Putamen (tissue), 1 donor: ENCODE measurements around the gene HEXIM2.

Source experiments
- DNase-seq: peaks from one replicate; pipeline ENCODE4 v3.0.0-alpha.2; 2016; ENCODE audit warnings: low spot score

The HEXIM2 gene

DNA sequence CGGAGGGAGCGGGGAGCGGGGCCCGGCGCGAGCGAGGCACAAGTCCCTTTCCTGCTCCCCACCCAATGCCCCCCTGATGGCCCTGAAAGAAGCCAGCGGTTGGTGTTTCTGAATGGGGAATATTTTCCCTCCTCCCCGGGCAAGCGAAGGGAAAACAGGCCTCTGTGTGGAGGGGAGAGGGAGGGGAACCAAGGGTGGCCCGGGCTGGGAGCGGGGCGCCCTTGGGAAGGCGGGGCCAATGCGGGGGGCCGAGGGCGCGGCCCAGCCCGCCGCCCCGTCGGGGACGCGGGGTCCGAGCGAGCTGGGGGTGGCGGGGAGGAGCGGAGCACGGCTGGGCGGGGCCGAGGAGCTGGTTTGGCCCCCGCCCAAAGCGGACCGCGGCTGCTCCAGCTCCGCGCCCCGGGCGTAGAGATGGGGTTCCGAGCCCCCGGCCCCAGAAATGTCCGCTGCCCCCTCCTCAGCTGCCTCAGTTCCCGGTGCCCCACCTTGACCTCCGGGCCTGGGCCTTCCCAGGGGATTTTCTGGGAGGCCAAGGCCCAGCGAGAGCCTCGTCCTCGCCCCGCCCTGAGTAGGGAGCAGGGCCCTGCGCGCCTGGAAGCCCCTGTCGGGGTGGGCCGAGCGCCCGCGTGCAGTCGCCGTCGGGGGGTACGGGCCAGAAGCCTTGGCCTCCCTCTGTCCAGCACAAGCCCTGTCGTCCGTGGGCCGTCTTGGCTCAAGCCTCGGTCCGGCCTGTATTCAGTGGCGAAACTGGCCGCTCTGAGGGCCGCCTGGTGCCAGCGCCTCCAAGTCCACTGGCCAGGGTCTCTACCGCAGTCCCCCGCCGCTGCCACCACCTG lies 17.3 kb upstream of the HEXIM2 start:
- no peak for DNase-seq

DNA sequence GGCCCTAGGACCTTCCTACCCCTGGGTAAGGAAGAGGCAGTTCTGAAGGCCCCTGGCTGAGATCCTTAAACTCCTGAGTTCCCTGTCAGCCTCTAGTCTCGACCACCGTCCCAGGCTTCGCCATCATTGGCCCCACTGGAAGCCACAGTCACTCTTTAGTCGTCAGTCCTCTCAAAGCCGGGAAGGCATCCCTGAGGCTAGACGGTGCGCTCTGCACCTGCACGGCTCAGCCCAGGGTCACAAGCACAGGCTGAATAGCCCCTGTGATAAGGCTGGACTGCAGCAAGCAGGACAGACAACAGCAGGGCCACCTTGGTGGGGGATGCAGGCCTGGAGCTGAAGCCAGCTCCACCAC lies 16.7 kb upstream of the HEXIM2 start:
- DNase-seq = no peak

DNA sequence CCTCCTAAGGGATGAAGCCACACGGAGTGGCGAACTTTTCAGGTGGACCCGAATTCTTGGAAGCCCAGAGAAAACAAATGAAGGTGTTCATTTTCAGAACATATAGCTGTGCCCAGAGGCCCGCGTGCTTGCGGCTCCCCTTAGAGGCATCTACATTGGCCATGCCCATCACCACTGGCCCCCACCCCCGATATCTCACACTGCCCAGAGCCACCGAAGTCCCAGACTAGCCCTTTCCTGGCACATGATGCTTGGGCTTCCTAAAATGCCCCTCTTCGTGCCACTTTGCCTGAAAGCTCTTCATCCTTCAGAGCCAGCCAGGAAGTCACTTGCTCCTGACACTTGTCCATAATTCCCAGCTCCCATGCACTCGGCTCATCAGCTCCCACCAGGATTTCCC lies 15.5 kb upstream of the HEXIM2 start:
- DNase-seq = no peak

DNA sequence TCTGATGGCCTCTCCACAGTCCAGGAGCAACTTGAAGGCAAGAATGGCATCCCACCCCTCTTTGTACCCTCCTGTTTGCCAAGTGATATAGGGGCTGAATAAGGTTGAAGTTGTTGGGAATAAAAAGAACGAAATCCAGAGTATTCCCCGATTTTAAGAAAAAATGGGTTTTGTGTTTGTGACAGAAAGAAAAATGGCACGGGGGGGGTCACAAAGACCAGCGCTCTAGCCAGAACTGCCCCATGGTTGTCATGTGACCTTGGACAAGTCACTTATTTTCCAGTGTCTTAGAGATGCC lies 15.1 kb upstream of the HEXIM2 start:
- DNase-seq = no peak

DNA sequence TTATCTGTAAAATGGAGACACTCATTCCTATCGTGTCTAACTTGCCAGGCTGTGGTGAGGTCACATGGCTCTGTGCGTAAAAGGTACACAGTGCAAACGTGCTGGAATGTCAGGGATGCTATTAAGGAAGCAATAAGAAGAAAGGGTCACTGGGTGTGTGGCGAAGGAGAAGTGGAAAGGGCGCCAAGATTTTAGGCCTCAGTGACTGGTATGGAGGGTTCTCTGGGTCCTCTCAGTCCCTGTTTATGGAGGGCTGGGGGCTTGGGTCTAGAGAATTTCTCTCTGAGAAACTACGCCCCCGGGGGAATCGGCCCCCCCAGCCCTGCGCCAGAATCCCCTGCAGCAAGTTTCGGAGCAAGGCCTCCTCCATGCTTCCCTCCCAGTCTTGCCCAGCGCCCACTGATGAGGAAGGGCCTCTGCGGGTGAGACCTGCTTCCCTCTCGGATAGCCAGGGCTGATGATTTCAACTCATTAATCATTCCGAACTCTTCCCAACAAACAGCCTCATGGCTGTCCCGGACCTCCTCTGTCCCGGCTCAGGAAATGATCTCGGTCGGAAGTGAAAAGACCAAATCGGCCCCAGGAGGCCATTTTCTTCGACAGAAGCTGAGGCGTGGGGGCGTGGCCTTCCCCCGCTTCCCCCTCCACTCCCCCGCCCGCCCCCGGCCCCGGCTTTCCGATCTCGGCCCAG lies 14.6 kb upstream of the HEXIM2 start:
- no peak for DNase-seq

DNA sequence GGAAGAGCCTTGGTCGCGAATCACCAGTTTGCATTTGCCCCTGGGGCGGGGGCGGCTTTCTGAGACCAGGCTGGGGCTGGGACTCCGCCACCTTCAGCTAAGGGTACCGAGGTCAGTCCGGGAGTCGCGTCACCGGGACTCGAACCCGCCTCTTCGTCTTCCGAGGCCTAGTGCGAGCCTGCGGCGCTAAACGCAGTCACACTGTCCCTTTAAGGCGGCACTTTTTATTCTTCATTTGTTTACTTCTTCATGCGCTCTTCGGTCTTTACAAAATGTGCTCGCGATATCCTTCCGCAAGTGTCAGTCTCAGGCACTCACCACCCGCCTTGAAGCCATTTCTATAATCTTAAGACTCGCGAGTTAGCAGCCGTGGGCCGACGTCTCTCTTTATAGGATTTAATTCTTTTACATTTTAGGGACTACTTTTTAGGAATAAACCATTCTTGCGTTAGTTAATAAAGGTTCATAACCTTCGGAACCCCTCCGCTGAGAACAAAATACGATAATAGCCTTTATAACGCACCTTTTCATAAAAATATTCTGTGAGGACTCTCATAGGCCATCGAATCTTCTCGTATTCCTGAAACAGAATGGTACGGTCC lies 14.0 kb upstream of the HEXIM2 start:
- peak; percentile 93 for DNase-seq

DNA sequence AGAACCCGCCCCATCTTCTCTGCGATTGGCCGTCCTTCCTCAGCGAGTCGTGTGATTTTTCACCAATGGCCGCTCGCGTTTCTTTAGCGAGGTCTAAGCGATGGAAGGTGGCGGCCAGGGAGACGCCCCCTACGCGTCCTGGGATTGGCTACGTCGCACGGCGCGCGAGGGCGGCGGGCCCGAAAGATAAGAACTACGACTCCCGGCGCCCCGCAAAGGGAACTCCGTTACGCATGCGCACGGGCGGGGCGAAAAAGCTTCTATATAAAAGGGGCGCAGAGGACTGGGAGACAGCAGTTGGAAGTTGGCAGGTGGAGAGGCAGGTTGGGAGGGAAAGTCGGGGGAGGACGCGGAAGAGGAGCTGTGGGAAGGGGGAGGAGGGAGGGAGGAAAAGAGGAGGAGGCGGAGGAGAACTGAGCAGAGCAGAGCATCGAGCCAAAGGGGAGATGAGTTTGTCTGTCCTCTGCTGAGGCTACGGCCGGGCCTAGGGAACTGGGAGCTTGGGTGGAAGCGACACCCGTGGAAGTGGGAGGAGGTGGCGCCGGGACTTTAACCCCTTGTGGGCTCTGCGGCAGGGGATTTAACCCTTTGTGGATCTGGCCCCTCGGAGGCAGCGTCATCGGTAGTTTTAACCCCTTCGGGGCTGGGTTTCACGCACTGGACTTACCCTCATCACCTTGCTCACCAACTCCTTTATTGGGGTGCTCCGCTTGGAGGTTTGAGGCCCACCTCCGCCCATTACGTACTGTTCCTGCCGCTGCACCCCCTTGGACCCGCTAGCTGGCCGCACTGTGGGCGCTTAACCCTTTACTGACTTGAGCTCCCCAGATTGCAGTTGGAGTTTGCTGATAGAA lies 13.3 kb upstream of the HEXIM2 start, which contains the start of gene HEXIM1:
TSS of gene HEXIM1 (plus strand) at position 293 of the 854 bp plus-strand sequence. CDS start 716 bp downstream, outside the sequence.
- peak; percentile 100 for DNase-seq

GRCh38 chr17:45149037-45149668 lies 12.5 kb upstream of the HEXIM2 start:
- peak; percentile 85 for DNase-seq

DNA sequence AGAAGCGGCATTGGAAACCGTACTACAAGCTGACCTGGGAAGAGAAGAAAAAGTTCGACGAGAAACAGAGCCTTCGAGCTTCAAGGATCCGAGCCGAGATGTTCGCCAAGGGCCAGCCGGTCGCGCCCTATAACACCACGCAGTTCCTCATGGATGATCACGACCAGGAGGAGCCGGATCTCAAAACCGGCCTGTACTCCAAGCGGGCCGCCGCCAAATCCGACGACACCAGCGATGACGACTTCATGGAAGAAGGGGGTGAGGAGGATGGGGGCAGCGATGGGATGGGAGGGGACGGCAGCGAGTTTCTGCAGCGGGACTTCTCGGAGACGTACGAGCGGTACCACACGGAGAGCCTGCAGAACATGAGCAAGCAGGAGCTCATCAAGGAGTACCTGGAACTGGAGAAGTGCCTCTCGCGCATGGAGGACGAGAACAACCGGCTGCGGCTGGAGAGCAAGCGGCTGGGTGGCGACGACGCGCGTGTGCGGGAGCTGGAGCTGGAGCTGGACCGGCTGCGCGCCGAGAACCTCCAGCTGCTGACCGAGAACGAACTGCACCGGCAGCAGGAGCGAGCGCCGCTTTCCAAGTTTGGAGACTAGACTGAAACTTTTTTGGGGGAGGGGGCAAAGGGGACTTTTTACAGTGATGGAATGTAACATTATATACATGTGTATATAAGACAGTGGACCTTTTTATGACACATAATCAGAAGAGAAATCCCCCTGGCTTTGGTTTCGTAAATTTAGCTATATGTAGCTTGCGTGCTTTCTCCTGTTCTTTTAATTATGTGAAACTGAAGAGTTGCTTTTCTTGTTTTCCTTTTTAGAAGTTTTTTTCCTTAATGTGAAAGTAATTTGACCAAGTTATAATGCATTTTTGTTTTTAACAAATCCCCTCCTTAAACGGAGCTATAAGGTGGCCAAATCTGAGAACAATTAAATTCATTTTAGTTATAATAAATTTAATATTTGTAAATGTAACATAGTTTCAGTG lies 11.7 kb upstream of the HEXIM2 start:
- peak; percentile 57 for DNase-seq

DNA sequence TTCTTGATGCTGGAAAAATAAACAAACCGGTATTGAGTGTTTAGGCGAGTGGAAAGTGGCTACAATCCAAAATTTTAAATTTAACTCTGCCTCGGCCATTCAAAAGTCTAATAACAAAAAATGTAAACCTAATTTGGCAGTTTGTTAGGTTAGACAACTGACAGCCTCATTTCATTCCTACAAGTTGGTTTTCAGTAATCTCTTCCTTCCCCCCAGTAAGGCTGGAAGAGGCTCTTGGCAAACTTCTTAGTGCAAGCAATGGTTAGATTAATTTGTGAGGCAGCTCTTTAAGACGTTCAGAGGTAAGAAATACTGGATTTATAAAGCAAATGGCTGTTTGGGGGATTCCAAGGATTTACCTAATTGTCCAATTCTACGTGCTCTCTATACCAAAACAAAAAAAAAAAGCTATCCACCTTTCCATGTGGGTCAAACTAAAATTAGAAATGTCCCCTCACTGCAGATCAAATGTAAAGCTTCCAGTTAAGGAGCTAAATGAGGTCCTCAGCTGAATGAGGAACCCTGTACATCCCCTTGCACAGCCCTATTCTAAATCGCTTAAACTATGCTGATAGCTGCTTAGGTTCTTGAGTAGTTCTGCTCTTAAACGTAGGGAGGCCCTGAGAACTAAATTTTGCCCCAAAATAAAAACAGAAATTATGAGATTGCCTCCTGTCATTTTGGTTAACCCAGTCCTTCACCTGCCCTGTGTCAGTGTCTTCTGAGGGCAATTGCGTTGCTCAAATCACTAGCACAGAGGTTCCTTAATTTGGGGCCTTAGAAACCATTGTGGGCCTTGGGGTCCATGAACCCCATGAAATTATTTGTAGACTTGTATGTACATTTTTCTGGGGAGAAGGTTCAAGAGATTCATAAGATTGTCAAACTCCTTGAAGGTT lies 10.5 kb upstream of the HEXIM2 start:
- DNase-seq = no peak

DNA sequence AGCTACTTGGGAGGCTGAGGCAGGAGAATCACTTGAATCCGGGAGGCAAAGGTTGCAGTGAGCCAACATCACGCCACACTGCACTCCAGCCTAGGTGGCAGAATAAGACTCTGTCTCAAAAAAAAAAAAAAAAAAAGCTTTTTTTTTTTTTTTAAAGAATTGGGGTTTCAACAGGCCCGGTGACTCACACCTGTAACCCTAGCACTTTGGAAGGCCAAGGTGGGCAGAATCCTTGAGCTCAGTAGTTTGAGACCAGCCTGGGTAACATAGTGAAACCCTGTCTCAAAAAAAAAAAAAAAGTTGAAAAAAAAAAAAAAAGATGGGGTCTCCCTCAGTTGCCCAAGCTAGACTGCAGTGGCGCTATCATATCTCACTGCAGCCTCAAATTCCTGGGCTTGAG lies 6.6 kb upstream of the HEXIM2 start:
- DNase-seq = no peak

GRCh38 chr17:45155483-45155882 lies 6.2 kb upstream of the HEXIM2 start:
- no peak for DNase-seq

DNA sequence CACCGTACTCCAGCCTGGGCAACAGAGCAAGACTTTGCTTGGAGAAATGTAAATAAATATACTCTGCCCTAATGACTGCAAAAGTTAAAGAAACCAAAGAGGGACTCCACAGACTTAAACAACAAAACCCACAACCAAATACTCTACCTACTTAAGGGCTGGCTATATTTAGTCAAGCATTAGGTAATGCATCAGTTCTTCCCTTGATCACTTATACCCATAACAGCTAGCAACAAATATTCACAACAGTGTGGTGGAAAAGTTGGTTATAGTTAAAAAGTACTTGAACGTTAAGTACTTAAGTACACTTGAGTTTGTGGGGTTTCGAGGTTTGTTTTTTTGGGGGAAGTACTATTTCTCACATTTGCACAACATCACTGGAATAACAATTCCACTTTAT lies 5.4 kb upstream of the HEXIM2 start:
- no peak for DNase-seq

- DNase-seq = peak; percentile 69
Observed at GRCh38 chr17:45160447-45161287, 1.0 kb upstream of the HEXIM2 start.

GRCh38 chr17:45162025-45162687 lies 481 bp downstream of the HEXIM2 start:
- DNase-seq = no peak

- DNase-seq = no peak
Observed at GRCh38 chr17:45164734-45165269, 3.1 kb downstream of the HEXIM2 start.

DNA sequence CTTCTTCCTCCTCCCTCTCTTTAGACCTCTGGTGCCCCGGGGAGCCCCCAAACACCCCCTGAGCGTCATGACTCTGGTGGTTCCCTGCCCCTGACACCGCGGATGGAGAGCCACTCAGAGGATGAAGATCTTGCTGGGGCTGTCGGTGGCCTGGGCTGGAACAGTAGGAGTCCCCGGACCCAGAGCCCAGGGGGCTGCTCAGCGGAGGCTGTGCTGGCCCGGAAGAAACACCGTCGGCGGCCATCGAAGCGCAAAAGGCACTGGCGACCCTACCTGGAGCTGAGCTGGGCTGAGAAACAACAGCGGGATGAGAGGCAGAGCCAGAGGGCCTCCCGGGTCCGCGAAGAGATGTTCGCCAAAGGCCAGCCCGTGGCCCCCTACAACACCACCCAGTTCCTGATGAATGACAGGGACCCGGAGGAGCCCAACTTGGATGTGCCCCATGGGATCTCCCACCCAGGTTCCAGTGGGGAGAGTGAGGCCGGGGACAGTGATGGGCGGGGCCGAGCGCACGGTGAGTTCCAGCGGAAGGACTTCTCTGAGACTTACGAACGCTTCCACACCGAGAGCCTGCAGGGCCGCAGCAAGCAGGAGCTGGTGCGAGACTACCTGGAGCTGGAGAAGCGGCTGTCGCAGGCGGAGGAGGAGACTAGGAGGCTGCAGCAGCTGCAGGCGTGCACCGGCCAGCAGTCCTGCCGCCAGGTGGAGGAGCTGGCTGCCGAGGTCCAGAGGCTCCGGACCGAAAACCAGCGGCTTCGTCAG lies 7.5 kb downstream of the HEXIM2 start:
- no peak for DNase-seq
